Measurements from ENCODE around the gene ALDH18A1.
"Not testable (repeated sequence)": the region's sequence is repeated elsewhere in the genome, so short reads cannot be mapped to it uniquely, and the experiment has no call there.

ALDH18A1 gene

DNA sequence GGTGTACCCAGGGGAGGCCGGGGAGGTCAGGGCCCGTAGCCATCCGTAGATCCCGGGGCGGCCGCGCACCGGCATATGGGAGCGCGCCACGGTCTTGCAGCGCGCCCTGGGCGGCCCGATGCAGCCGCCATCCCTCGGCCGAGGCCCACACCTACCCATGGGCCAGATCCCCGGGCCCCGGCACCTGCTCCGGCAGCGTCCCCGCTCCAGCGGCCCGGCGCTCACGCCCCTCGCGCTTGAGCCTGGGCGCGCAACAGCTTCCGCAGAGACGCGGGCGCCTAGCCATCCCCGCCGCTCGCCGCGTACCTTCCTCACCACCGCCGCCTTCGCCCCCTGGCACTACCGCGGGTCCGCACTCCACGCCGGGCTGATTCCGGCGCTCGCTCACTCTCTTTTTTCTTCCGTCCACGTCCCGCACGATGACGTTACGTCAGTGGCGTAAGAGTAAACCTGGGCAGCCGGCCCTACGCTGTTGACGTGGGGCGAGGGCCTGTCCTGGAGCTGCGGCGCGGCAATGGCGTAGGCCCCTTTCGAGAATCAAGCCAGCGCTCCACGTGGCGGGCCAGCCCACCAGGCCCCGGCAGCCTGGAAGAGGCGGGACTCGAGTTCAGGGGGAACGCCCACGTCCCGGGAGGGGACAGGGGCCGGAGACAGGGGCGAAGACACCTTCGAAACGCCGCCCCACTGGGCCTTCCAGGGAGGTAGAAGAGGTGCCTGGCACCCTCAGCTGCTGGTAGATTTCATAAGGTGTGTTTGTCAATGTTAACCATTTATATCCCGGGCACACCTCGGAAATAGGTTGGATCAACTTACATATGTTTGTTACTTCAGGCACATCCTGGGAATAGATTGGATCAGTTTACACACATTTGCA lies at the start of gene ALDH18A1:
Gene ALDH18A1 (minus strand): TSS at position 421 of the 874 bp plus-strand sequence. CDS start 3,334 bp downstream, outside the sequence.
- DNase-seq: peak; percentile 91

DNA sequence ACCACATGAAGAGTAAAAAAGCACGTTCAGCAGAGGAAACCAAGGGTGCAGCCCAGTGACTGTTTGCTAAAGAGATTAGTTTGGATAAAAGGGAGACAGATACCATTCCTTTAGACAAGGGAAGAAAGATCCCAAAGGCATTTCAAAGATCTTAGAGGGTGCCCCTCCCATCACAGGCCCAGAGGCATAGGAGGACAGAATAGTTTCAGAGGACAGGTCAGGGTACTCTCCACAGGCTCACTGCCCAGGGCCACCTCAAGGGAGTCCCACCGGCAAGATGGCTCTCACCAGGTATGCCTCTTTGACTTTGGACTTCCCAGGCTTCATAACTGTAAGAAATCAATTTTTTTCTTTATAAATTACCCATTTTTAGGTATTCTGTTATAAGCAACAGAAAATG lies 41.9 kb upstream of the ALDH18A1 start:
- no peak for DNase-seq

DNA sequence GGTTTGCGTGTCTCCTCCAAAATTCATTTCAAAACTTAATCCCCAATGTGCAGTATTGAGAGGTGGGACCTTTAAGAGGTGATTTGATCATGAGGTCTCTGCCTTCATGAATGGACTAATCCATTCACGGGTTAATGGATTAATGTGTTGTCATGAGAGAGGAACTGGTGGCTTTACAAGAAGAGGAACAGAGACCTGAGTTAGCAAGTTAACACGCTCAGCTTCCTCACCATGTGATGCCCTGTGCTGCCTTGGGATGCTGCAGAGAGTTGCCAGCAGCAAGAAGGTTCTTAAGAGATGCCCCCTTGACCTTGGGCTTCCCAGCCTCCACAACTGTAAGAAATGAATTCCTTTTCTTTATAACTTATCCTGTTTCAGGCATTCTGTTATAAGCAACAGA lies 40.9 kb upstream of the ALDH18A1 start:
- no peak for DNase-seq

DNA sequence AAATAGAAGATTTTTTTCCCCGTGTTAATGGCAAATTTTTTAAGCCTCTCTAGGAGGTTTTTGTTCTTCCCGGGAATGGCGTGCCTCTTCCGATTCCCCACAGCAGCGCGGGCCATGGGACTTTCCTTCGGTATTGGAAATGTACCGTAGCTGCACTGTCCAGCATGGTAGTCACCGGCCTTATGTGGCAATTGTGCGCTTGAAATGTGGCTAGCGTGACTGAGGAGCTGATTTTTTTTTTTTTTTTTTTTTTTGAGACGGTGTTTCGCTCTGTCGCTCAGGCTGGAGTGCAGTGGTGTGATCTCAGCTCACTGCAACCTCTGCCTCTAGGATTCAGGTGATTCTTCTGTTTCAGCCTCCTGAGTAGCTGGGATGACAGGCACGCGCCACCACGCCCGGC lies 38.2 kb upstream of the ALDH18A1 start:
- no peak for DNase-seq

DNA sequence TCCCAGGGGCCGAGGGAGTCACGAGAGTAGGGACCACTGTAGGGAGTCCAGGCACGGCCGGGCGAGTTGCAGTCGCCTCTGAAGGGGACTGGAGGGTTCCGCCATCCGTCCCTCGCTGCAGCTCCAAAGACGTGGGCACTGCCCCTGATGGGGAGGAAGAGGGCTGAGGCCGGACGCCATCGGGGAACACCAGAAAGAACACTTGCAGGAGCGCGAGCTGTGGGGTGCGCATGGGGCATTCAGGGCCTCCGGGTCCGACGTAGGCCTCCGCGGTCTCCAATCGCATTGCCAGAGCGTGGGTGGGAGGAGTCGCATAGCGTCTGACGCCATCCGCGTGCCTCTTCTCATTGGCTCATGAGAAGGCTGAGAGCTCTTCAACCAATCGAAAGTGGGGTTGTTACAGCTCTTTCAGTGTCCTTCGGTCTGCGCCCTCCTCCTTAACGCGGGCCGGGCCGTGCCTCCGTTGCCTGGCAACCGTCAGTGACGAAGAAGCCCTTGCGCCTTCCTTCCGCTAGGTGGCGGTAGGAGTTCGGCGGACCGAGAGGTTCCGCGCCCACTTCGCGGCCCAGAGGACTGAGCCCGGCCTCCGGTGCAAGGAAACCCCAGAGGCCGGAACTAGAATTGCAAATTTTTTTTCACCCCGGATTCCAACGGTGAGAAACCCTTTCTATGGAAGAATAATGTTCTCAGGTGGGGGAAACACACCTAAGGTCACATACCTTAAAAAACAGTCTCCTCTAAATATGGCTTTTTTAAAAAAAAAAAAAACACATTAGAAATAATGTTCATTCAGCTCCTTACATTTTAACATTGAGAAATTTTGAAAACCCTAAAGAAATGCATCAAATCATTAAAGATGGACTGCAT lies 37.4 kb upstream of the ALDH18A1 start, which contains the start of gene TCTN3:
Gene TCTN3 (minus strand): TSS at position 260 of the 867 bp plus-strand sequence. CDS start 28 bp downstream, at position 232.
- peak; percentile 89 for DNase-seq

DNA sequence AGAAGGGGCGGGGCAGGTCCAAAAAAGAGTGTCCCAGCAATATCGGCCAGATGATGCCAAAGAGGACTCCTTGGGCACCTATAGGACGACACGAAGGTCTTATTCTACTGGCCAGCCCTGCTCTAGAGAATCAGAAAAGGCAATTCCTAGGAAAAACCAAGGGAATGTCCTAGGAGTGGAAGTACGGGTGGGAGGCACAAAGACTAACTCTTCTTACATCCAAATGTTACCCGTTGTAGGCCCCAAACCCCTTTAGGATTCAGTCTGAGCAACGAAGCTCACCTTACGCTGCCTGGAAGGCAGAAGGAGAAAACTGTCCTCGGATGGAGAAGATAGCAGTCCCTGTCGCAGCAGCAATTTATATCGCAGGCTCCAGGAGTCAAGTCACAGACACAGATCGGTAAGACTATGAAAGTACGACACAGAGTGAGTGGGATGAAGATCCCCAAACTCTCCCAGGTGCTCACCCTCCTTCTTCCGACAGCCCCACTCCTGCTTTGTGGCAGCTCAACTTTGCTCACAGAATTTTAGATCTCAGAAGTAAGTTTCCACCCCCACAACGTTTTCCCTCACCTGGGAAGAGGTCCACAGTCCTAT lies 36.7 kb upstream of the ALDH18A1 start:
- no peak for DNase-seq

DNA sequence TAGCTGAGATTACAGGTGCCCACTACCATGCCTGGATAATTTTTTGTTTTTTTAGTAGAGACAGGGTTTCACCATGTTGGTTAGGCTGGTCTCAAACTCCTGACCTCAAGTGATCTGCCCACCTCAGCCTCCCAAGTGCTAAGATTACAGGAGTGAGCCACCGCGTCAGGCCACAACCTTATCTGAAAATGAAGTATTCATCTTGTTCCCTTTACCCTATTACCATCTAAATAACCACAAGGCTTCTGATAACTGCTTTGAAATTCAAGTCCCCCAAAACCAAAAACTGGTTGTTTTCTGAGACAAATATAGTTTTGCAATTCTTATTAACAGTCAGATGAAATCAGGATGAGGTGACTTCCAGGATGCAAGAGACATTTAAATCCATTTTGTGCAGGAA lies 34.8 kb upstream of the ALDH18A1 start:
- DNase-seq: no peak

DNA sequence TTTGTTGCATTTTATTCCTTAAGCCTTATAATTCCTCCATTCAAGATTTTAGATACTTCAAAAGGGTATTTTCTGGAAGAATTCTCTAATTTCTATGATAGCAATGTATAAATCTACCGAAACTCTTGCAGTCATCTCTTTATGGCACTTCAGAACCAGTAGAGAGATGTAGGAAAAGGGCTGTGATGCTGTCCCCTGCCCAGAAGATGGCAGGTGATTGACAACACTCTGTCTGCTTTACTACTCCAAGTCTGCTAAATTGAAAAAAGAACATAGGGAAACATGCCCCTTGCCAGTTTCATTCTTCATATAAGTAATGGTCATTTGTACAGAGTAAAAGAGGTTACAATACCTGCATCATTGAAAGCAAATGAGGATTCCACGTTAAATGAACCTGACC lies 32.1 kb upstream of the ALDH18A1 start:
- DNase-seq: no peak

DNA sequence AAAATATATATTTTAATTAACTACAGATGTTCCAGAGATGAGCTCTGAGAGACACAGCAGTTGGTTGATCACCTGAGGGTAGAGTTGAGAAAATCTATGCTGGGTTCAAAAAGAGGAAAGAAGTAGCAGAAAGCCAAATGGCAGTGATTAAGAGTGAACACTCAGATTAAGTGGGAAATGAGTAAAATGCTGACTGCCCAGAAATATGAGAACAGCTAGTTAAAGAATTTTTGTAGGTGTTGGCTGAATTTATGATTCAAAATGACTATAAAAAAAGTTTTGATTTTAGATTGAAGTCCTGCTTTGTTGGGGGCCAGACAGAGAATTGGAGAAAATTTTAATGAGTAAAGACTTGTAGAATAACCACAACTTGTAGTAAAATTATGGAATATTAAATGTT lies 27.5 kb upstream of the ALDH18A1 start:
- no peak for DNase-seq

DNA sequence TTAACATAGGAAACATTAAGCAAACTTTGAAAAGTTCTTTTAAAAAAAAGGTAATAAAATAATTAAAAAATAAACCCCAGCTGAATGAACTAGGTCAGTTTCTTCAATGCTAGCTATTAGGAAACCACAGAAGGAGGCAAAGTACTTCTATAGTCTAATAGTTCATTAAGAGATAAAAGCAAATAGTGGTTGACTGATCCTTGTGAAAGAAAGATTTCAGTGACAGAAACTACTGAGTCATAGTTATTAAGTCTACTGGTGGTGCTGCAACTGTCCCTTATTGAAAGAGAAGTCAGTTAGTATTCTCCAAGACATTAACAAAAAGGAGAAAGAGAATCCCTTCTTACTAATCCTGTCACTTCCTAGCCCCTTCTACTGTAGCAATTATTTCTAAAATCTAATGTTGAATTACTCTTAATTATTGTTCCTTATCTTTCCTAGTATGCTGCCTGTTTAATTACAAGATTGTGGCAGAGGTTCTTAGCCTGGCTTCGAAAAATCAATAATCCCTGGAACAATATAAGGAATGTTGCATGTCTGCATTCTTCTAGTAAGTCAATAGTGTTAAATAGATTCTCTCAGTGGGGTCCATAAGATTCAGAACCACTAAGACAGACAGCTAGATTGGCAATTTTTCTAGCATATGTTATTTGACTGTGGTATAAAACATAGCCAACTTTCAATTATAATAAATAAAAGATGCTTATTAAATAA lies 19.0 kb upstream of the ALDH18A1 start:
- DNase-seq: no peak

DNA sequence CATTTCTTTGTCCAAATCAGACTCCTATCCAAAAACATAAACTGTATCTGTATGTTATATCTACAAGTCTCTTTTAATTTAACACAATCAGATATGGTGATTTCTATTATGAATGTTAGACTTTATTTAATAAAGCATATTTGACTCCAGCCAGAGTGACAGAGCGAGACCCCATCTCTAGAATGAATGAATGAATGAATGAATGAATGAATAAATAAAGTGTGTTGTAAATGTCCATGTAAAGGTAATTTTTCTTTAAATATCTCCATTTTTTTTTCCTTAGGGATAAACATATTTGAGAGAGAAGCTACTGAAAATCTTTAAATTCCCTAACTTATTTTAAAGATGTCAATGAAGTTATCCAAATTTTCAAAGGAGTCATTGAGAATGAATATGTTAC lies 18.1 kb upstream of the ALDH18A1 start:
- no peak for DNase-seq

DNA sequence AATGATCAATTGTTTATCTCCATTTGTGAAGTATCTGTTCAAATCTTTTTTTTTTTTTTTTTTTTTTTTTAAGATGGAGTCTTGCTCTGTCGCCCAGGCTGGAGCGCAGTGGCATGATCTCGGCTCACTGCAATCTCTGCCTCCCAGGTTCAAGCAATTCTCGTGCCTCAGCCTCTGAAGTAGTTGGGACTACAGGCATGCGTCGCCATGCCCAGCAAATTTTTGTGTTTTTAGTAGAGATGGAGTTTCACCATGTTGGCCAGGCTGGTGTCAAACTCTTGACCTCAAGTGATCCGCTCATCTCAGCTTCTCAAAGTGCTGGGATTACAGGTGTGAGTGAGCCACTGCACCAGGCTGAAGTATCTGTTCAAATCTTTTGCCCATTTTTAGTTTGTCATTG lies 16.1 kb upstream of the ALDH18A1 start:
- not testable (repeated sequence) for DNase-seq

DNA sequence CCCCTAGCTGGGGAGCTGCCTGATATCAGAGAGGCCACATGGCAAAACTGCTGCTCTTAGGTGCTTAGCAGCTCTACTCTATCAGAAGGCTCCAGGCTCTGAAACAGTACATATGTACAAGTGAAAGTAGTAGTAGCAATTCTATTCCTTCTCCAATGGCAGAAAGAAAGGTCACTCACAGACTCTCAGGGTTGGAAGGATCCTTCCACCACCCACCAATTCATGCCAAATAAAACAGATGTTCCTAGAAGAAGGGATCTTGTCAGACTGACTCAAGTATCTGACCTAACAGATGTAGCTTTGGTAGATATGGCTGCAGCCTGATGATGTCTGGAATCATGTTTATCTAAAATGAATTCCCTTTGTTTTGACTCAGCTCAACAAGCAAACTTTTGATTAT lies 8.0 kb upstream of the ALDH18A1 start:
- DNase-seq: no peak

DNA sequence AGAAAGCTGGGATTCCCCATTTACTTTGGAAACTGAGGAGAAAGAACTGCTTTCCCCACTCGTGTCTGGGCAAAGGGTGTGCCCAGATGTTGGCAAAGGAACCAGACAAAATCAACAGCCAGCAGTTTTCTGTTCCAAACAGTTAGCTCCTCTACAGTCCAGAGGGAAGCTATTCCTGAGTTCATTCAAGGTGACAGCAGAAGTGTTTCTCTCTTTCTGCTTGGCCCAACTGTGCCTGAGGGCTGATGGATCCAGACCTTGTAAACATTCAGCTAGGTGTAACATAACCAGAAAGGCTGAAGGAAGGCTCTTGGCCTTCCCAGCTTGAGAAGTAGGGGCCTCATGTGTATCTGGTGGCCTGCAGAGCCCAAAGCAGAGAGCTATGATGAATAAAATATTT lies 7.0 kb upstream of the ALDH18A1 start:
- no peak for DNase-seq

DNA sequence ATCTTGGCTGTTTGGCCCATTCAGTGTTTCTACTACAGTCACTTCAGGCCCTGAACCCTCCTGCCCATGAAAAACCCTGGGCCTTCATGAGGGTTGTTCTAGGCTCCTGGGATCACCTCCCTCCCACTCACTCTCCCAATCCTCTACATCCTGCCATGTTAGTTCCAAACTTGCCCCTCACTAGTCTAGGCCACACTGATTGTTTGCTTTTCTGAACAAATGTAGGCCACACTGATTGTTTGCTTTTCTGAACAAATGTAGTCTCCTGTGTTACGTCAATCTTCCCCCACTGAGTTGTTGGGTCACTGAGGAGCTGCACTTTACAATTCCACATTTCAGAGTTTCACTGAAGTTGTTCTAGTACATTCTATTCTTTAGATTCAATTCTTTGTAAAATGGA lies 5.3 kb upstream of the ALDH18A1 start:
- DNase-seq: no peak

DNA sequence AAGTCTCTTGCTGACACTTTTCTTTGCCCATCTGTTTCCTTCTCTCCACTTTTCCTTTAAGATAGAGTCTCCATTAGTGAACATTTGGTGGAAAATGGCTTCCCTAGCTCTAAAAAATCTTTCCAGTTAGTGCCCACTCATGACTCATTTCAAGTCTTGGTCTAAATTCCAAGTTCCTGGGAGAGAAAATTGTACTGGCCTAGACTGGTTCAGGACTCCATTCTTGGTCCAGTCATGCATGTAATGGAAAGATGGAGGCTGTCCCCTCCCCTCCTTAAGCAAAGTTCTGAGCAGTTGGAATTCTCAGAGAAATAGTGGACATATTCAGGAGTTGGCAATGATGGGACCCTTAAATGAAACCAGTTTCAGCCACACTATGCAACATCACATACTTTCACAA lies 3.8 kb upstream of the ALDH18A1 start:
- no peak for DNase-seq

DNA sequence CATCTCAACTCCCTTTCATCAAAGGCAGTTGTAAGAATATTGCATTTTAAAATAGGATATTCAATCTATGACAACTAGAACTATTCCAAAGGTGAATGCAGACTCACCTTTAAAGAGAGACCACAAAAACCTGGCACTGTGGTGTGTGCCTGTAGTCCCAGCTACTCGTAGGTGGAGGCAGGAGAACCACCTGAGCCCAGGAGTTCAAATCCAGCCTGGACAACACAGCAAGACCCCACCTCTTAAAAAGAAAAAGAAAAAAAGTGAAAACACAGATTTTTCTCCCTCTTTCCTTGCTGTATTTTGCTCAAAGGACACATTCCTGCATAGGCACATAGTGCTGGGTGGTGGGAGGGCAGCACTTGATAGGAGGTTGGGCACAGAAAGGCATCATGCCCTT lies 739 bp upstream of the ALDH18A1 start:
- DNase-seq: no peak

DNA sequence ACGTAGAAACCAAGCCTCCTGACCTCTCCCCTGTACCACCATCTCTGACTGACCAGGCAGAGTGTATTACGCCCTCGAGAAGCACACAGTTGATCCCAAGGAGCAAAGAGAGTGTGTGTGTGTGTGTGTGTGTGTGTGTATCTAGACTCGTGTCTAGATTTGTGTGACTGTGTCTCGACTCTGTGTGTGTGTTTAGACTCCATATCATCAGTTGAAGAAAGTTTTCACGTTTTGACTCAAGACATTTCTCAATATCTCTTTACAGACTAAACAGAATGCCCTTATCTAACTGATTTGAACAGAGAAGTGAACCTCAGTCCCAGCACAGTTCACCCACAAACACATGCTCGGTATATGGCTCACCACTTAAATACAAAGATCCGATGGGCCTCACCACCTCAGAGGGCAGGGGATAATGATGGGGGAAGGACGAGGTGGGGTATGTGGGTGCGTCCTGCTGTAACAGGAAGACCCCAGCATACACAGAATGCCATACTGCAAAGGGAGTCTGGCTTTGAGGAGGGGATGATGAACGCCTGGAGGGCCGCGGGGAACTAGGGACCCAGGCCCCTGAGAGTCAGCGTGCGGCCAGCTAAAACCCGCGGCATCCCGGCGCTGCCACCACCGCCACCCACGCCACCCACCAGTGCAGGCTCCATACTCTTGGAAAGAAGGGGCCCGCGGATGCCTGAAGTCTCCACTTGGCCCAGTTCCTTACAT lies 780 bp downstream of the ALDH18A1 start:
- DNase-seq: peak; percentile 38

DNA sequence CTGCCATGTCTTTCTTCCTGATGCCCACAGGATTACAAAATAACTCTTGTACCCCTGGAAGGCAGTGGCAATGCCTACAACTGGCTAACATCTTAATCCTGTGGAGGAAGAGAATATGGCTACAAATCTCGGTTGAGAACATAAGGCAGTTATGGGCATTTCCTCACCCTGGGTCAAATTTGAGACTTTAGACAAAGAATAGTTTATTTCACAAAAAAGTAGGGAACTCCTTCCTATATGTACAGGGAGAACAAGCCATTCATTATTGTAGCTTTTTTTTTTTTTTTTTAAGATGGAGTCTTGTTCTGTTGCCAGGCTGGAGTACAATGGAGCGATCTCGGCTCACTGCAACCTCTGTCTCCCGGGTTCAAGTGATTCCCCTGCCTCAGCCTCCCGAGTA lies 2.6 kb downstream of the ALDH18A1 start:
- DNase-seq: no peak

DNA sequence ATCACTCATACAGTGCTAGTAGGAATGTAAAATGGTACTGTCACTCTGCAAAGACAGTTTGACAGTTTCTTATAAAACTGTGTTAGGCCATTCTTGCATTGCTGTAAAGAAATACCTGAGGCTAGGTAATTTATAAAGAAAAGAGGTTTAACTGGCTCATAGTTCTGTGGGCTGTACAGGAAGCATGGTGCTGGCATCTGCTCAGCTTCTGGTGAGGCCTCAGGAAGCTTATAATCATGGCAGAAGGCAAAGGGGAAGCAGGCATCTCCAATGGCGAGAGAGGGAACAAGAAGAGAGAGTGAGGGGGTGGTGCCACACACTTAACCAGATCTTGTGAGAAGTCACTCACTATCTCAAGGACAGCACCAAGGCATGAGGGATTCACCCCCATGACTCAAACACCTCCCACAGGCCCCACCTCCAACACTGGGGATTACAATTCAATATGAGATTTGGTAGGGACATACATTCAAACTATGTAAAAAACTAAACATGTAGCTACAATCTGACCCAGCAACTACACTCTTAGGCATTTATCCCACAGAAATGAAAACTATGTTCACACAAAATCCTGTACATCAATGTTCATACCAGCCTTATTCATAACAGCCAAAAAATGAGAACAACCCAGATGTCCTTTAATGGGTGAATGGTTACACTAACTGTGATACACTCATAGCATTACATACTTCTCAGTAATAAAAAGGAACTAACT lies 5.0 kb downstream of the ALDH18A1 start:
- DNase-seq: no peak

DNA sequence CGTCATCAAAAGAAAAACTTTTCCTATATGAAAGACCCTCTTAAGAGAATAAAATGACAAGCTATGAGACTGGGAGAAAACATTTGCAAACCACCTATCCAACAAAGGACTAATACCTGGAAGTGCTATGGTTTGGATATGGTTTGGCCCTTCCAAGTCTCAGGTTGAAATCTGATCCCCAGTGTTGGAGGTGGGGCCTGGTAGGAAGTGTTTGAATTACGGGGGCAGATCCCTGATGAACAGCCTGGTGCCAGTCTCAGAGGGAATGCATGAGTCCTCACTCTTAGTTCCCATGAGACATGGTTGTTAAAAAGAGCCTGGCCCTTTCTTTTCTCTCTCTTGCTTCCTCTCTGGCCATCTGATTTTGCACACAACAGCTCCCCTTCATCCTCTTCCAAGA lies 6.3 kb downstream of the ALDH18A1 start:
- DNase-seq: no peak

Data from stimulated activated CD4-positive, alpha-beta T cell treated with anti-CD3 and anti-CD28 coated beads, Interleukin-4, amount 100 ng/mL, for 1 hour (primary cell).